HCT116 (cell line): ENCODE results near the gene DNAJC5. TPM values are rescaled to one million over a fixed set of nuclear protein-coding genes. Genes with fewer than 3 reads are reported as not detected.
"Not testable (repeated sequence)": the region's sequence is repeated elsewhere in the genome, so short reads cannot be mapped to it uniquely, and the experiment has no call there.

Experiments used
- ATAC-seq: fragments of 200-7000 bp; cut with Tn5 transposase; 2 replicates; pipeline ENCODE4 v1.9.1; 2020; ENCODE audit warnings: mild to moderate bottlenecking, moderate library complexity
- BruUV-seq: library from RNA; stranded (reverse); fragments of 400-500 nt; replicated peaks from 2 replicates; lab custom pipeline; 2021; lab: Mats Ljungman, UMichigan
- CTCF ChIA-PET: fragments of 300-600 bp; sonication (Branson Sonifier 250); formaldehyde crosslinking; loops from one replicate; lab custom pipeline; 2021; ENCODE audit warnings: antibody characterized with exemption; lab: Charles Lee
- POLR2A ChIA-PET: fragments of 300-600, 350-600 bp; sonication (Branson Sonifier 250); formaldehyde crosslinking; loops from one replicate; lab custom pipeline; 2021; ENCODE audit warnings: antibody characterized with exemption; lab: Charles Lee
- RAD21 ChIA-PET, 2 experiments: fragments of 300-600 bp; sonication (Branson Sonifier 250); formaldehyde crosslinking; loops; one replicate each; lab custom pipeline; 2023; ENCODE audit warnings: low total read pairs in 2 of 2; ENCODE audit not compliant: uncharacterized antibody in 2 of 2, unreplicated experiment in 2 of 2, low non-redundant PET in 1 of 2; lab: Charles Lee
- DNase-seq: peaks from one replicate; pipeline ENCODE4 v3.0.0-alpha.2; 2010; ENCODE audit warnings: low read depth, low spot score
- H2AFZ ChIP-seq: fragments of 200-600 bp; shearing (Covaris generic), sonication (generic); 2 replicates; pipeline ENCODE4 v1.6.1; 2017; ENCODE audit warnings: low read depth, mixed run types, mixed read lengths, antibody characterized with exemption, low read length; ENCODE audit not compliant: poor library complexity, severe bottlenecking
- H3K27ac ChIP-seq: 2 replicates; pipeline ENCODE4 v1.5.1; 2012; ENCODE audit warnings: low read depth, low read length
- H3K27me3 ChIP-seq: fragments of 200-600 bp; sonication (generic); 2 replicates; pipeline ENCODE4 v1.6.1; 2016; ENCODE audit warnings: mixed run types, low read length, mixed read lengths; ENCODE audit not compliant: insufficient read depth
- H3K36me3 ChIP-seq, 2 experiments: fragments of 200-500 bp in 1 of 2; fragments of 200-600 bp in 1 of 2; sonication (Bioruptor generic) in 1 of 2; sonication (generic) in 1 of 2; 2 replicates each; pipeline versions ENCODE4 v1.5.1 to v1.6.1; 2014 to 2016; ENCODE audit warnings: low read length in 2 of 2, inconsistent platforms in 1 of 2, mixed read lengths in 1 of 2, mixed run types in 1 of 2; ENCODE audit not compliant: insufficient read depth in 2 of 2, control insufficient read depth in 1 of 2
- H3K4me1 ChIP-seq, 2 experiments: fragments of 200-600 bp in 1 of 2; sonication (generic) in 1 of 2; 2 replicates each; pipeline versions ENCODE4 v1.5.1 to v1.6.1; 2012 to 2017; ENCODE audit warnings: low read length in 2 of 2, inconsistent platforms in 1 of 2, mild to moderate bottlenecking in 1 of 2, mixed read lengths in 1 of 2, mixed run types in 1 of 2, moderate library complexity in 1 of 2; ENCODE audit not compliant: insufficient read depth in 2 of 2, control insufficient read depth in 1 of 2
- H3K4me2 ChIP-seq: fragments of 200-600 bp; sonication (generic); 2 replicates; pipeline ENCODE4 v1.6.1; 2017; ENCODE audit warnings: mixed run types, low read length, mixed read lengths
- H3K4me3 ChIP-seq, 2 experiments: fragments of 200-600 bp in 1 of 2; sonication (generic) in 1 of 2; replicated peaks in 1 of 2; 2 replicates each; pipeline ENCODE4 v1.5.1; 2011 to 2016; ENCODE audit warnings: low read length in 2 of 2, control low read depth in 1 of 2, low read depth in 1 of 2, mild to moderate bottlenecking in 1 of 2, mixed read lengths in 1 of 2, mixed run types in 1 of 2
- H3K79me2 ChIP-seq: fragments of 200-600 bp; sonication (generic); 2 replicates; pipeline ENCODE4 v1.6.1; 2017; ENCODE audit warnings: mild to moderate bottlenecking, mixed run types, low read length, moderate library complexity, mixed read lengths; ENCODE audit not compliant: insufficient read depth
- H3K9ac ChIP-seq: fragments of 200-600 bp; sonication (generic); 2 replicates; pipeline ENCODE4 v1.6.1; 2016; ENCODE audit warnings: low read length, mixed read lengths
- H3K9me2 ChIP-seq: fragments of 200-600 bp; sonication (generic), shearing (Covaris generic); 2 replicates; pipeline ENCODE4 v1.6.1; 2017; ENCODE audit warnings: mixed run types, mild to moderate bottlenecking, moderate library complexity; ENCODE audit not compliant: insufficient read depth
- H3K9me3 ChIP-seq, 2 experiments: fragments of 200-500 bp in 1 of 2; fragments of 200-600 bp in 1 of 2; sonication (Bioruptor generic) in 1 of 2; sonication (generic) in 1 of 2; 2 replicates each; pipeline ENCODE4 v1.6.1; 2014 to 2017; ENCODE audit warnings: low read length in 2 of 2, mixed read lengths in 2 of 2, inconsistent platforms in 1 of 2, low read depth in 1 of 2, mild to moderate bottlenecking in 1 of 2, mixed run types in 1 of 2, moderate library complexity in 1 of 2; ENCODE audit not compliant: control insufficient read depth in 1 of 2, insufficient read depth in 1 of 2
- H4K20me1 ChIP-seq: fragments of 200-600 bp; sonication (generic), shearing (Covaris generic); 2 replicates; pipeline ENCODE4 v1.6.1; 2017; ENCODE audit warnings: mixed run types, mild to moderate bottlenecking, moderate library complexity; ENCODE audit not compliant: insufficient read depth
- MAX ChIP-seq: IDR thresholded peaks from 2 replicates; pipeline ENCODE4 v1.6.1; 2012
- ZNF274 ChIP-seq: fragments of 200-500 bp; sonication (Bioruptor generic); IDR thresholded peaks from 2 replicates; pipeline ENCODE4 v1.6.1; 2014; ENCODE audit warnings: mild to moderate bottlenecking, low read depth, low read length, inconsistent platforms
- intact Hi-C: fragments of 100-400 bp; cut with micrococcal nuclease; formaldehyde crosslinking; loops from 2 replicates; pipeline ENCODE4 v1.10.0; 2022
- total RNA-seq: library from RNA; stranded (reverse); gene quantifications from one replicate; pipeline ENCODE4 v1.2.1, GENCODE V29; 2021; ENCODE audit not compliant: unreplicated experiment

DNAJC5 gene
- total RNA-seq, 1 experiment from 2014 or later: 38.3 TPM

GRCh38 chr20:63873477-63873971, 21.4 kb upstream of the DNAJC5 start:
- H3K4me2 ChIP-seq: no peak overlapping the region
- H3K9ac ChIP-seq: no peak overlapping the region
- no peaks in the 10 kb centered on the region for H4K20me1 ChIP-seq
- peaks cover 50 to 63% of the 10 kb centered on the region in 2 experiments for H3K36me3 ChIP-seq
- ChIA-PET POLR2A (no interaction called here), RAD21 (no interaction called here), CTCF (no interaction called here)
- no peaks in the 10 kb centered on the region for H3K9me2 ChIP-seq
- H3K27me3 ChIP-seq: no peaks in the 10 kb centered on the region
- H3K9me3 ChIP-seq: no peaks in the 10 kb centered on the region
- no peaks in the 10 kb centered on the region for H3K4me1 ChIP-seq
- no peak overlapping the region for H3K27ac ChIP-seq
- ATAC-seq (no peak), DNase-seq (no peak)
- H3K4me3 ChIP-seq: no peak overlapping the region
- intact Hi-C loops: no loop called here
- H3K79me2 ChIP-seq: peaks cover 92% of the 10 kb centered on the region
- no TSS peak for BruUV-seq
- peak; percentile 27; the same call in 1 of the 2 replicates for TF ChIP-seq MAX
- no peak for TF ChIP-seq ZNF274
- no peak overlapping the region for H2AFZ ChIP-seq

GRCh38 chr20:63874241-63874640, 20.7 kb upstream of the DNAJC5 start:
- DNase-seq, H3K27ac ChIP-seq, intact Hi-C loops, H3K9me3 ChIP-seq, H3K27me3 ChIP-seq, H3K9ac ChIP-seq, BruUV-seq, POLR2A ChIA-PET, H4K20me1 ChIP-seq, ATAC-seq, H3K4me3 ChIP-seq, H3K9me2 ChIP-seq, H3K4me2 ChIP-seq, H3K4me1 ChIP-seq, CTCF ChIA-PET, H2AFZ ChIP-seq: not testable (repeated sequence)
- RAD21 ChIA-PET: interaction anchor here in 1 of 2 experiments (0.7 kb wide), 1 partner anchor 659 kb away, joined by 3 read pairs; no protein-coding TSS in a partner anchor
- Histone ChIP-seq H3K36me3 (peaks cover 47 to 59% of the 10 kb centered on the region in 2 experiments), H3K79me2 (peaks cover 92% of the 10 kb centered on the region)
